ENCODE measurements around the gene GSTT2B. TPM values are rescaled to one million over a fixed set of nuclear protein-coding genes. Genes with fewer than 3 reads are reported as not detected.
A peak's percentile ranks its signal among the peaks of the same experiment; 100 is the strongest.
"Not testable (repeated sequence)": the region's sequence is repeated elsewhere in the genome, so short reads cannot be mapped to it uniquely, and the experiment has no call there.

GSTT2B gene, protein sequence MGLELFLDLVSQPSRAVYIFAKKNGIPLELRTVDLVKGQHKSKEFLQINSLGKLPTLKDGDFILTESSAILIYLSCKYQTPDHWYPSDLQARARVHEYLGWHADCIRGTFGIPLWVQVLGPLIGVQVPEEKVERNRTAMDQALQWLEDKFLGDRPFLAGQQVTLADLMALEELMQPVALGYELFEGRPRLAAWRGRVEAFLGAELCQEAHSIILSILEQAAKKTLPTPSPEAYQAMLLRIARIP
- total RNA-seq = 0.36 TPM in 1 of 2 replicates, not detected in the other

DNA sequence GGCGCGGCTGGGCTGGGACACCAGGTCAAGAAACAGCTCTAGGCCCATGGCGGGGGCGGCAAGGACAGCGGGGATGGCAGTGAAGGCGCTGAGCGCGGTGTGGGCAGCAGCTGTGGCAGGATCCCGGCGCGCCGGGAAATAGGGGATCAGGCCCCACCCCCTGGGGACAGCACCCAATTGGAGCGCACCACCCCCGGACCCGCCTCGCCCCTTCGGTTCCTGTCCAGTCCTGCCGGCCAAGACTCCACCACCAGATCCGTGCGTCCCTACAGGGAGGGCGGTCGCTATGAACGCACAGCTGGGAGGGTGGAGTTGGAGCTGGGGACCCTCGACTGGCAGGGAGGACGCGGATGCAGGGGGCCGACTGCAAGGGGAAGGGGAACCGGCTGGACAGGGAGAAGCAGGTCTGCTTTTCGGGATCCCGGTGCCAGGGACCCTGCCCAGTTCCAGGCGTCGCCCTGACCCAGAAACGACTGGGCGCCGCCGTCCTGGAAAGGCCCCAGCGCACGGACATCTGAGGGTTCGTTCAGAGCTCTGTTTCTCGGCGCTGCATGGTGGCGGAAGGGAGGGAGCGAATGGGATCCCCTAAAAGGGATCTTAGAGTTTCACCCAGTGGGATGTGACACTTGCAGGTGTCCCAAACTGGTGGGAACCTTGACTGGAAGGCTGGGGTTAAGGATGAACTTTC, at the start of gene GSTT2B:
Gene GSTT2B (minus strand): TSS at position 112 of the 688 bp plus-strand sequence. CDS start 64 bp downstream, at position 48.
- H3K4me3 Mint-ChIP-seq; H3K36me3 Mint-ChIP-seq (ENCODE audit: low read depth); H3K27ac Mint-ChIP-seq; intact Hi-C loops (cut with micrococcal nuclease); H3K27me3 Mint-ChIP-seq; H3K9me3 Mint-ChIP-seq; DNase-seq; H3K4me1 Mint-ChIP-seq: not testable (repeated sequence)

DNA sequence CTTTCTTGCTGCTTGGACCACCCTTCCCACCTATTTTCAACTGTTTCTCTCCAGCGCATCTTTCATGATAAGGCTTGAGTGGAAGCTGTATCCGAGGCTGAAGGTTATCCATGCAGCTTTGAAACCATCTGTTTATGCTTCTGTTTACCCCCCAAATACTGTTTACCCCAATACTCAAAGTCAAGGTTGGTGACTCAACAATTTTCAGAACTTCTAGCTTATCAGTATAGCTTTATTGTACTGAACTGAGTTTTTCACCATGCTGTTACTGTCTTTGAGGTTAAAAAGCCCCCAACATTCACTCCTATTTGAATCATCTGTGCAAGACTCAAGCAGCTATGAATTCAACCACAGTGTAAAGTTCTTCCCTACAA, 49.0 kb upstream of the GSTT2B start:
- Mint-ChIP-seq H3K4me1 (peaks cover 28% of the 10 kb centered on the region), H3K36me3 (ENCODE audit: low read depth) (peaks cover 5% of the 10 kb centered on the region), H3K9me3 (no peaks in the 10 kb centered on the region), H3K27ac (peak overlapping the region; percentile 77), H3K27me3 (no peaks in the 10 kb centered on the region), H3K4me3 (peak overlapping the region; percentile 55)
- intact Hi-C loops (cut with micrococcal nuclease) = loop anchor here (10.0 kb wide), 1 partner anchor 545 kb away; the partner anchor contains the start of genes GUCD1 and SNRPD3
- no peak for DNase-seq

DNA sequence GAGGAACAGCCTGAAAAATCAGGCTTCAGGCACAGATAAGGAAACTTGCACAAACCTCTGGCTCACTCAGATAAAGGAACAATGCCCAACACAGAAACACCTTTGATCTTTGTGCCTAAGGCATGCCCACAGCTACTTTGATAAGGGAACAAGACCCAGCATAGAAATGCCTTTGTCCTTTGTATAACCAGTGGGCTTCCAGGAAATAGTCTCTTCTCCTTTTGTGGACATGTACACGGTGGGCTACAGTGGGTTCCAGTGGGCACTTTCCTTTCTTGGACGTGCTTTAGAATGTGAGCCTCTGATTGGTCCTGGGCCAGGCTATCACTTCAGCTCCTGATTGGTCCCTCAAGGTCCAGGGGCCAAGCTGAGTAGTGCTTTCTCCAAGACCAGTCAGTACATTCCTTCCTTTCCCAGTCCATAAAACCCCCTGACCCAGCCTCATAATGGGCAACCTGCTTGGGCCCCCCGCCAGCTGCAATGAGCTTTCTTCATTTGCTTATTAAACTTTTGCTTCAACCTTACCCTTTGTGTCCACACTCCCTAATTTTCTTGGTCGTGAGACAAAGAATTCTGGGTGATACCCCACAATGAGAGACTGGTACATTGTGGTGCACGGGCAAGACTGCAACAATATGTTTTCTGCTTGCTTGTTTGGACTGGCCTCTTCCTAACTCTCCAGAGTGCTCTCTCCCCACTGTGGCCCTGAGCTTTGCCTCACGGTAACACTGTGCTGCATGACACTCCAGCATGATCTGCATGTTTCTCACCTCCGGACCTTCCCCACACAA, 48.4 kb upstream of the GSTT2B start:
- Mint-ChIP-seq H3K27me3 (no peaks in the 10 kb centered on the region), H3K4me3 (no peak overlapping the region), H3K27ac (peak overlapping the region; percentile 57), H3K4me1 (peaks cover 23% of the 10 kb centered on the region), H3K9me3 (no peaks in the 10 kb centered on the region), H3K36me3 (ENCODE audit: low read depth) (peaks cover 2% of the 10 kb centered on the region)
- intact Hi-C loops (cut with micrococcal nuclease) = loop anchor here (10.0 kb wide), 1 partner anchor 545 kb away; the partner anchor contains the start of genes GUCD1 and SNRPD3
- DNase-seq = peak; percentile 54

DNA sequence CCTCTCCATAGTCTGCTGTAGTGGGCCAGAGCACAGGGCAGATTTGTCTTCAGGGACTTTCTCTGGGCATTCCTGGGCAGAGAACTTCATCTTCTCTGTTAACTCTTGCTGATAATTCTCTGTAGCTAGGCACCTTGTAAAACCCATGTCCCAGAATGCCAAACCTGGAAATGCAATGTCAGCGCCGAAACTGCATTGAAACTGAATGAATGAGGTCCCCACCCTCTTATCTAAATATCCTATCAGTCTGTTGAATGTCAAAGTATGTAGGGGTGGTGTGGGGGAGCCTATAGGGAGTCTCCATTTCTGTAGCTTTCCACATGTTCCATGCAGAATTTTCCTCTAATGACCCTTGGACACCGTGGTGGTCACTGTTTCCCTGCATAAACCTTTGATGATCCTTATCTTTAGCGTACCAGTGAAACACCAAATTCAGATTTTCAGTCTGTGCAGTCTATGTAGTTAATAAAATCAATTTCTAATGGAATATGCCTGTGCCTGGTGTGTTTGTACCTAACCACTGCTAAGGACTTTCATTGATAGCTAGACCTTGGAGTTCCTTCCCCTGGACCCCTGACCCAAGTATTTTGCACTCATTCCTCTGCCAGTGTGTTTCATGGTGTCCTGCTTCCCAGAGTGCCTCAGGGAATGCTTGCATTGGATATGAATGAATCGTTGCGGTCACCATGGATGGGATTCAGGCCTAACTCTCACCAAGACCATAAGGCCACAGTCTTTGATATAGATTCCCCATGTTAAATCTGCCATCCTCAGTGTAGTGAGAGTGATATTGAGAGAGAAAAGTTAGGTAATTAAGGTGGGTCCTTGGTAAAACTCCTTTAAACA, 47.6 kb upstream of the GSTT2B start:
- Mint-ChIP-seq H3K9me3 (no peaks in the 10 kb centered on the region), H3K4me3 (no peak overlapping the region), H3K27me3 (no peaks in the 10 kb centered on the region), H3K36me3 (ENCODE audit: low read depth) (peaks cover 2% of the 10 kb centered on the region), H3K4me1 (peaks cover 19% of the 10 kb centered on the region), H3K27ac (no peak overlapping the region)
- intact Hi-C loops (cut with micrococcal nuclease) = no loop called here
- peak; percentile 54 for DNase-seq

DNA sequence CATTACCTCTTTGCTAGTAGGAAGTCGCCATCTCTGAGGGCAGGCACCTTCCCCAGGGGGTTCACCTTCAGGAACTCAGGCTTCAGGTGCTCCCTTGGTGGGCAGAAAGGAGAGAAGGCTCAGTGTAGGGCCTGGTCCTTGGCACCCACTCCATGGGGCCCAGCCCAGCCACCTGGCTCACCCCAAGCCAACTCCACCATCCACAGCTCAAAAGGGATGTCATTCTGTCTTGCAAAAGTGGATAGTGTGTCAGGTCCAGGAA, 47.0 kb upstream of the GSTT2B start:
- H3K27me3 Mint-ChIP-seq = no peaks in the 10 kb centered on the region
- H3K4me3 Mint-ChIP-seq = no peak overlapping the region
- intact Hi-C loops (cut with micrococcal nuclease) = no loop called here
- peaks cover 2% of the 10 kb centered on the region for H3K36me3 Mint-ChIP-seq (ENCODE audit: low read depth)
- H3K27ac Mint-ChIP-seq = no peak overlapping the region
- H3K4me1 Mint-ChIP-seq = peaks cover 17% of the 10 kb centered on the region
- no peaks in the 10 kb centered on the region for H3K9me3 Mint-ChIP-seq
- no peak for DNase-seq

DNA sequence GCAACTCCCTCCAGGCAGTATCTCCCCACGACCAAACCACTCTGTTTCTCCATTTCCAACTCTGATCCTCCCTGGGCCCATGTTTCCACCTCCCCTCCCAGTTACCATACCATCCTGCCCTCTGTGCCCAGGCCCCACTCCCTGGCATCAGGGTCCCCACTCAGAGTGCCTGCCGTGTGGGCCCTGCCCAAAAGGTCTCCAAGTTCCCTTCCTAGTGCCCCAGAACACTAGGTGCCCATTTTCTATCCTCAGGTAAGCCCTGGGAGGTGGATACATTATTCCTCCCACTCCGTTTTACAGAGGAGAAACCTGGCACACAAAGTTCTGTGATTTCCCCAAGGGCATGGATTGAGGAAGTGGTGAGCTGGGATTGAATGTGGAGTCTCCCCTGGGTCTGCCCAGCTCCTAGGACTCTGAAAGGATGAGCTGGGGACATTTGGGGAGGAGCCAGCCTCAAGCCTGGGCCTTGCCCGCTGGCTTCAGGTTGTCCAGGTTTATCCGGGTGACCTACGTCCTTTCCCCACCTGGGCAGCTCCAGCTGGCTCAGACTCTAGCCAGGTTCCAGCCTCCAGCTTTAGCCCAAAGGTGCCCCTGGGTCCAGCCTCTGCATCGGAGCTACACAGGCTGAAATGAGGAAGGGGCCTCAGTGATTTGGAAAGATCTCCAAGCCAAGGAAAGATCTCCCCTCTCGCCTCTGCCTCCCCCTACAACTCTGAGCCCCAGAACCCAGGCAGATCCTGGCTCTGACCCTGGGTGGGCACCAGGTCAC, 46.4 kb upstream of the GSTT2B start:
- Mint-ChIP-seq H3K9me3 (no peaks in the 10 kb centered on the region), H3K27ac (no peak overlapping the region), H3K36me3 (ENCODE audit: low read depth) (peaks cover 2% of the 10 kb centered on the region), H3K4me1 (peaks cover 15% of the 10 kb centered on the region), H3K4me3 (no peak overlapping the region), H3K27me3 (no peaks in the 10 kb centered on the region)
- intact Hi-C loops (cut with micrococcal nuclease) = no loop called here
- DNase-seq = peak; percentile 60

DNA sequence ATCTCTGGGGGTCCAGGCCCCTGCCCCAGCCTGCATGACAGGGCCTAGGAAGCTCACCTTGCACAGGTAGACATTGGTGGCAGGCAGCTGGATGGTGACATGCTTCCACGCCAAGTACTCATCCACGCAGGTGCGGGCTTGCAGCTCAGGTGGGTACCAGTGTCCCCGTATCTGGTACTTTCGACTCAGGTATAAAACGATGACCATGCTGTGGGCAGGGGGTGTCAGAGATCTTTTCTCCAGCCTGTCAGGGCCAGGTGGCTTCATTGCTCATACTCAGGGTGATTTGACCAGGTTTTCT, 45.9 kb upstream of the GSTT2B start:
- DNase-seq = no peak
- H3K27ac Mint-ChIP-seq = no peak overlapping the region
- H3K36me3 Mint-ChIP-seq (ENCODE audit: low read depth) = peaks cover 2% of the 10 kb centered on the region
- H3K9me3 Mint-ChIP-seq = no peaks in the 10 kb centered on the region
- H3K27me3 Mint-ChIP-seq = peaks cover 3% of the 10 kb centered on the region
- H3K4me1 Mint-ChIP-seq = peaks cover 12% of the 10 kb centered on the region
- no peak overlapping the region for H3K4me3 Mint-ChIP-seq
- intact Hi-C loops (cut with micrococcal nuclease) = no loop called here

DNA sequence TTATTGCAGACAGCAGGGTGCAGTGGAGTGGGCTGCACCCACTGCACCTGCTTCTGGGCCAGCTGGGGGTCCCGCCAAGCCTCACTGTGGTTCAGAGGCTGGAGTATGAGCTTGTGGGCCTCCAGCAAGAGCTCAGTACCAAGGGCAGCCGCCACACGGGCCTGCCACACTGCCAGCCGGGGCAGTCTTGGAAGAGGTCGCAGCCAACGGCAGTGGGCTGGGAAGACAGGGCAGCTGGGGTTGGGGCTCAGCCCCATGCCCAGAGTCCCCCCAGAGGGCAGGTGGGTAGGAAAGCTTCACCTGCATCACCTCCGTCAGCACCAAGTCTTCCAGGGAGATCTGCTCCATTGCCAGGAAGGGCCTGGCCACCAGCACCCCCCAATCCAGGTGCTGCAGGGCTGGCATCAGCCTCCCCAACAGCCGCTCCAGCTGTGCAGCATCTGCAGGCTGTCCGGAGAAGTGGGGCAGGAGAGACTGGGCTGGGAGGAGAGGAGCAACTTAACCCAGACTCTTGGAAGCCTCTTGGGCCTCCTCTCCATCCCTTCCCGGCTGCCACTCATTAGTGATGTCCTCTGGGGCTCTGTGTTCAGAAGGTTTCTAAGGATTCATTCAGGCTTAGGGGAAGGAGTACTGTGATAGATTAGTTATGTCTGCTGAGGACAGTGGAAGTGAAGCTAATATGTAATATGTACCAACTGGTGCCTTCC, 45.4 kb upstream of the GSTT2B start:
- Mint-ChIP-seq H3K4me3 (no peak overlapping the region), H3K27ac (no peak overlapping the region), H3K4me1 (peaks cover 12% of the 10 kb centered on the region), H3K27me3 (peaks cover 4% of the 10 kb centered on the region), H3K9me3 (no peaks in the 10 kb centered on the region), H3K36me3 (ENCODE audit: low read depth) (peaks cover 2% of the 10 kb centered on the region)
- peak; percentile 56 for DNase-seq
- intact Hi-C loops (cut with micrococcal nuclease) = no loop called here

DNA sequence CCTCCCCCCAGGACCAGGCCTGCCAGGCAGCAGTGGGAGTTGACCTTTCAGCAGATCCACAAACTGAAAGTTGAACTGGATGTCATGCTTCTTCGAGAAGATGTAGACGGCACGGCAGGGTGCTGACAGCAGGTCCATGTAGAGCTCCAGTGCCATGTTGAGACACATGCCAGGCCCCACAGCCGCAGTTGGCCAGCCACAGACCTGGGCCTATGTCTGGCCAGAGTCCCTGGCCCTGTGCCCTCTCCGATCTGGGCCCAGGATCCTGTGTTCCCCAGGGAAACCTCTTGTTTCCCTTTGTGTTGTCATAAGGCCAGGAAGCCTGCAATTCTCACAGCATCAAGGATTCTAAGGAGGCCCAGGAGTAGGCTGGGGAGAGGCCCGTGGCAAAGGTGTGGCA, 44.2 kb upstream of the GSTT2B start, which contains the start of gene GSTT4:
Gene GSTT4 (minus strand): TSS at position 253 of the 400 bp plus-strand sequence. CDS start 97 bp downstream, at position 156.
- peak; percentile 56 for DNase-seq
- Mint-ChIP-seq H3K27me3 (peaks cover 4% of the 10 kb centered on the region), H3K4me1 (peaks cover 4% of the 10 kb centered on the region), H3K4me3 (no peak within 1 kb of the TSS), H3K9me3 (no peaks in the 10 kb centered on the region), H3K36me3 (ENCODE audit: low read depth) (no peaks in the 10 kb centered on the region), H3K27ac (no peak within 1 kb of the TSS)
- intact Hi-C loops (cut with micrococcal nuclease) = no loop called here

DNA sequence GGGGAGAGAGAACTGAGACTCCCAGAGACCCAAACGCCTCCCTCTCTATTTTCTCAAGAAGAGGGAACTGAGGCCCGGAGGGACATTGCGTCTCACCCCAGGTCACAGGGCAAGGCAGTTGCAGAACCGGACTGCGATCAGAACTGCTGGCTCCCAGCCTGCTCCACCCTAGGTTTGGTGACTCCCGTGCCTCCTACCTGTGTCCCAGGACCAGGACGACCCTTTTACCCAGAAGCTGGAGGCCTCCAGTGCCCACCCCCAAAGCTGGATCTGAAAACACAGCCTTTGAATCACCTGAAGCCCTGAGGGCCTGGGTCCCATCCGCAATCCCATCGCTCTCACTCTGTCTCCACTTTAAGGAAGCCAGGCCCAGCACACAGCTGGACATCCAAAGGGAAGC, 42.9 kb upstream of the GSTT2B start:
- intact Hi-C loops (cut with micrococcal nuclease) = no loop called here
- H3K4me3 Mint-ChIP-seq = no peak overlapping the region
- H3K36me3 Mint-ChIP-seq (ENCODE audit: low read depth) = no peaks in the 10 kb centered on the region
- H3K27me3 Mint-ChIP-seq = peaks cover 6% of the 10 kb centered on the region
- H3K27ac Mint-ChIP-seq = no peak overlapping the region
- no peaks in the 10 kb centered on the region for H3K4me1 Mint-ChIP-seq
- H3K9me3 Mint-ChIP-seq = no peaks in the 10 kb centered on the region
- DNase-seq = peak; percentile 55

DNA sequence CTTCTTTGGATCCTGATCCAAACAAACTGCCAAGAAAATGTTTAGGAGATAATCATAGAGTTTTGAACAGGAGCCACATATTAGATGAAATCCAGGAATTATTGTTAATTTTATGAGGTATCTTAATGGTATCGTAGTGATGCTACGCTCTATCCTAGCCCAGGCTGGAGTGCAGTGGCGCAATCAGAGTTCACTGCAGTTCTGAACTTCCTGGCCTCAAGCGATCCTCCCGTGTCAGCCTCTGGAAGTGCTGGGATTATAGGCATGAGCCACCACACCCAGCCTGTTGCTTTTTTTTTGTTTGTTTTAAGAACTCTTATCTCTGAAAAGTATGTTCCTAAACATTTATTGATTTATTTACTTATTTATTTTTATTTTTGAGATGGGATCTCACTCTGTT, 41.9 kb upstream of the GSTT2B start:
- H3K4me1 Mint-ChIP-seq = peaks cover under 1% of the 10 kb centered on the region
- no peak overlapping the region for H3K4me3 Mint-ChIP-seq
- no peak overlapping the region for H3K27ac Mint-ChIP-seq
- intact Hi-C loops (cut with micrococcal nuclease) = no loop called here
- H3K27me3 Mint-ChIP-seq = peaks cover 7% of the 10 kb centered on the region
- H3K36me3 Mint-ChIP-seq (ENCODE audit: low read depth) = no peaks in the 10 kb centered on the region
- H3K9me3 Mint-ChIP-seq = no peaks in the 10 kb centered on the region
- DNase-seq = no peak

DNA sequence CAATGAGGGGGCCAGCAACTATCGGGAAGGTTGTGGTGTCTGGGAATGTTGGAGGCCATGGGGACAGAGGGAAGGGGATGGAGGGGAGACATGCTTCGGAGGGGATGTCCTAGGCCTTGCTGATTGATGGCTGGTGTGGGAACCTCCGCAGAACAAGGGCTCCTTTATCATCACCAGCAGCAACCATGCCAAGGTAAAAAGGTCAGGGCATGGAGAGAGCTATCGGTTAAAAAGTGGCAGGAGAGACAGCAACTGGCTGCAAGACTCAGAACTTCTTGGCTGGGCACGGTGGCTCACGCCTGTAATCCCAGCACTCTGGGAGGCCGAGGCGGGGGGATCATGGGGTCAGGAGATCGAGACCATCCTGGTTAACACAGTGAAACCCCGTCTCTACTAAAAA, 41.3 kb upstream of the GSTT2B start:
- H3K27me3 Mint-ChIP-seq = peaks cover 11% of the 10 kb centered on the region
- no peak overlapping the region for H3K27ac Mint-ChIP-seq
- peak; percentile 46 for DNase-seq
- H3K4me1 Mint-ChIP-seq = peaks cover 4% of the 10 kb centered on the region
- H3K4me3 Mint-ChIP-seq = no peak overlapping the region
- no peaks in the 10 kb centered on the region for H3K36me3 Mint-ChIP-seq (ENCODE audit: low read depth)
- intact Hi-C loops (cut with micrococcal nuclease) = no loop called here
- H3K9me3 Mint-ChIP-seq = no peaks in the 10 kb centered on the region

Measured in activated CD4-positive, alpha-beta T cell treated with anti-CD3 and anti-CD28 coated beads, Interleukin-2, amount 10 ng/mL, durations not matched to agents 24 days and 14 days (primary cell).